K562 (cell line): ENCODE measurements around the gene DHX8. TPM values are rescaled to one million over a fixed set of nuclear protein-coding genes. Genes with fewer than 3 reads are reported as not detected.
A peak's percentile ranks its signal among the peaks of the same experiment; 100 is the strongest.

Experiments
- ATAC-seq: fragments of 200-7000 bp; cut with Tn5 transposase; 3 replicates; pipeline ENCODE4 v1.9.1; 2020; ENCODE audit warnings: moderate library complexity
- BruUV-seq: library from RNA; stranded (reverse); fragments of 400-500 nt; replicated peaks from 2 replicates; lab custom pipeline; 2021; lab: Mats Ljungman, UMichigan
- CTCF ChIA-PET: fragments of 300-600 bp; formaldehyde crosslinking; extraction: SDS; loops from one replicate; lab custom pipeline; 2021; ENCODE audit warnings: low intra/inter-chr PET ratio; lab: Yijun Ruan, JAX
- POLR2A ChIA-PET: fragments of 300-600, 350-650 bp; sonication (Branson Sonifier 250); formaldehyde crosslinking; extraction: SDS; loops from one replicate; lab custom pipeline; 2021; ENCODE audit warnings: antibody characterized with exemption, inconsistent platforms; lab: Yijun Ruan, JAX
- DNase-seq, 4 experiments: peaks; one replicate each; pipeline versions ENCODE4 v3.0.0 to v3.0.0-alpha.2; 2011 to 2018; ENCODE audit warnings: low spot score in 3 of 4, mixed read lengths in 3 of 4; ENCODE audit errors: extremely low read depth in 1 of 4
- FAIRE-seq: peaks from 2 replicates; lab custom pipeline; 2011; peaks lifted over from hg19 to GRCh38; lab: Jason Lieb, UNC
- H2AFZ ChIP-seq: 2 replicates; pipeline ENCODE4 v1.6.0; 2011; ENCODE audit warnings: low read depth, low read length, control low read depth, inconsistent platforms
- H3K27ac ChIP-seq: fragments of 200-600 bp; 3 replicates; pipeline ENCODE4 v1.8.0; 2011; ENCODE audit warnings: low read depth, mild to moderate bottlenecking, control low read depth, inconsistent platforms, low read length, moderate library complexity, mixed read lengths; ENCODE audit errors: extremely low read depth
- H3K27me3 ChIP-seq, 2 experiments: fragments of 300-600 bp in 1 of 2; 2 replicates in 1 of 2; 3 replicates in 1 of 2; pipeline versions ENCODE4 v1.6.0 to v1.8.0; 2011; ENCODE audit warnings: inconsistent platforms in 2 of 2, low read length in 2 of 2, mild to moderate bottlenecking in 1 of 2, mixed read lengths in 1 of 2, moderate library complexity in 1 of 2; ENCODE audit not compliant: control insufficient read depth in 2 of 2, insufficient read depth in 2 of 2
- H3K36me3 ChIP-seq: fragments of 300-600 bp; 3 replicates; pipeline ENCODE4 v1.8.0; 2011; ENCODE audit warnings: mild to moderate bottlenecking, low read length, inconsistent platforms; ENCODE audit not compliant: control insufficient read depth, insufficient read depth
- H3K4me1 ChIP-seq, 2 experiments: fragments of 200-600 bp in 1 of 2; replicated peaks in 1 of 2; 2 replicates in 1 of 2; 3 replicates in 1 of 2; pipeline versions ENCODE4 v1.5.1 to v1.8.0; 2011; ENCODE audit warnings: inconsistent platforms in 2 of 2, low read length in 2 of 2, mild to moderate bottlenecking in 1 of 2, mixed read lengths in 1 of 2, moderate library complexity in 1 of 2; ENCODE audit not compliant: control insufficient read depth in 2 of 2, insufficient read depth in 2 of 2
- H3K4me2 ChIP-seq: 2 replicates; pipeline ENCODE4 v1.6.1; 2011; ENCODE audit warnings: low read length, control low read depth, inconsistent platforms, mixed read lengths; ENCODE audit not compliant: insufficient read depth
- H3K4me3 ChIP-seq: fragments of 200-600 bp; sonication (generic), shearing (Covaris generic); 2 replicates; pipeline ENCODE4 v1.5.1; 2016; ENCODE audit warnings: control low read depth, inconsistent platforms
- H3K79me2 ChIP-seq: fragments of 200-600 bp; 3 replicates; pipeline ENCODE4 v1.8.0; 2011; ENCODE audit warnings: low read length, inconsistent platforms; ENCODE audit not compliant: control insufficient read depth, insufficient read depth
- H3K9ac ChIP-seq, 2 experiments: 2 replicates each; pipeline versions ENCODE4 v1.6.0 to v1.6.1; 2011; ENCODE audit warnings: low read depth in 2 of 2, low read length in 2 of 2, control low read depth in 1 of 2, inconsistent platforms in 1 of 2, mild to moderate bottlenecking in 1 of 2, mixed read lengths in 1 of 2; ENCODE audit not compliant: insufficient read depth in 1 of 2
- H3K9me1 ChIP-seq: one replicate; pipeline ENCODE4 v1.6.0; 2011; ENCODE audit warnings: inconsistent platforms, mild to moderate bottlenecking, low read length, moderate library complexity; ENCODE audit not compliant: control insufficient read depth, insufficient read depth
- H3K9me3 ChIP-seq: replicated peaks from 2 replicates; pipeline ENCODE4 v1.5.1; 2011; ENCODE audit warnings: low read depth, low read length, inconsistent platforms; ENCODE audit not compliant: control insufficient read depth, insufficient read depth
- H4K20me1 ChIP-seq: replicated peaks from 2 replicates; pipeline ENCODE4 v1.6.1; 2011; ENCODE audit warnings: low read length, inconsistent platforms, mixed read lengths; ENCODE audit not compliant: control insufficient read depth, insufficient read depth
- E2F3 ChIP-seq: fragments of 250-450 bp; sonication (Bioruptor Pico); IDR thresholded peaks from 2 replicates; pipeline ENCODE4 v1.4.0; 2020; ENCODE audit warnings: mild to moderate bottlenecking
- FOS ChIP-seq: IDR thresholded peaks from 3 replicates; pipeline ENCODE4 v1.6.1; 2011; ENCODE audit not compliant: insufficient read length; ENCODE audit errors: extremely low read depth
- HNRNPL ChIP-seq: fragments of 200-400 bp; formaldehyde crosslinking; IDR thresholded peaks from 2 replicates; pipeline ENCODE4 v1.6.1; 2017; ENCODE audit warnings: low read depth, mild to moderate bottlenecking, low read length
- NFE2L1 ChIP-seq: fragments of 450-650 bp; IDR thresholded peaks from 2 replicates; pipeline ENCODE4 v1.6.1; 2016; ENCODE audit warnings: missing genetic modification characterization, low read depth, mild to moderate bottlenecking, missing compliant biosample characterization, moderate library complexity, borderline replicate concordance
- PML ChIP-seq: IDR thresholded peaks from 2 replicates; pipeline ENCODE4 v1.6.1; 2012; ENCODE audit warnings: low read length, inconsistent platforms
- PRPF4 ChIP-seq: fragments of 200-400 bp; formaldehyde crosslinking; IDR thresholded peaks from one replicate; pipeline ENCODE4 v1.6.1; 2017; ENCODE audit warnings: low read length, low read depth, mild to moderate bottlenecking; ENCODE audit not compliant: insufficient read depth, poor library complexity, severe bottlenecking
- SAFB ChIP-seq: fragments of 200-400 bp; formaldehyde crosslinking; IDR thresholded peaks from 2 replicates; pipeline ENCODE4 v1.6.1; 2017; ENCODE audit warnings: low read depth, low read length, borderline replicate concordance
- ZBED1 ChIP-seq: IDR thresholded peaks from 2 replicates; pipeline ENCODE4 v1.6.1; 2014
- ZNF57 ChIP-seq: fragments of 450-650 bp; formaldehyde crosslinking; IDR thresholded peaks from 2 replicates; pipeline ENCODE4 v1.4.0; 2020; ENCODE audit warnings: mild to moderate bottlenecking, moderate library complexity
- WGBS: fragments of 100-300 bp; shearing (Covaris generic); methylation state at CpG from one replicate; pipeline ENCODE4 v1.1.6; 2016; ENCODE audit warnings: low coverage, mixed read lengths; ENCODE audit not compliant: insufficient coverage; ENCODE audit errors: missing lambda C conversion rate; 5-methylcytosine and 5-hydroxymethylcytosine counted together
- in situ Hi-C: fragments of 300-500 bp; cut with MboI; formaldehyde crosslinking; loops from 4 replicates; pipeline ENCODE4 v1.15.0; 2018; ENCODE audit warnings: inconsistent platforms, mixed read lengths
- intact Hi-C: fragments of 100-400 bp; cut with micrococcal nuclease; formaldehyde crosslinking; loops from 2 replicates; pipeline ENCODE4 v1.14.2; 2022
- polyA plus RNA-seq, 8 experiments: library from polyadenylated mRNA; depleted of rRNA in 4 of 8; stranded (reverse) in 5 of 8; unstranded in 3 of 8; fragments of >200 nt; fragmentation: Nextera tagmentation in 2 of 8; fragmentation: Illumina TruSeq in 1 of 8; extraction: Ambion mirVana in 2 of 8; extraction: Trizol in 1 of 8; gene quantifications; 2 replicates each; pipeline versions ENCODE4 v1.2.1 to v1.2.3, GENCODE V29; 2011 to 2014; ENCODE audit warnings: inconsistent platforms in 1 of 8, missing spikeins in 1 of 8
- total RNA-seq, 7 experiments: library from RNA; depleted of rRNA in 6 of 7; stranded (reverse); fragments of >200 nt in 6 of 7; fragmentation: Illumina TruSeq in 2 of 7; extraction: Trizol in 2 of 7; gene quantifications; 2 replicates each; pipeline versions ENCODE4 v1.2.1 to v1.2.3, GENCODE V29; 2011 to 2021; ENCODE audit warnings: low replicate concordance in 1 of 7
- TF ChIP-seq, protein P1 (sequence below), 2 experiments: fragments of 450-650 bp in 1 of 2; sonication (generic) in 1 of 2; formaldehyde crosslinking in 1 of 2; IDR thresholded peaks; 2 replicates each; pipeline versions ENCODE4 v1.7.1 to v1.9.0; 2016 to 2022; ENCODE audit warnings: inconsistent platforms in 1 of 2, mild to moderate bottlenecking in 1 of 2, missing genetic modification reagents in 1 of 2

DHX8 gene
- total and polyA plus RNA-seq, 9 of the 15 experiments (the other 6 are each of a cell fraction or from before 2014, with no cell fraction given), result 16.7 to 42.5 (median 25.6) TPM

DNA sequence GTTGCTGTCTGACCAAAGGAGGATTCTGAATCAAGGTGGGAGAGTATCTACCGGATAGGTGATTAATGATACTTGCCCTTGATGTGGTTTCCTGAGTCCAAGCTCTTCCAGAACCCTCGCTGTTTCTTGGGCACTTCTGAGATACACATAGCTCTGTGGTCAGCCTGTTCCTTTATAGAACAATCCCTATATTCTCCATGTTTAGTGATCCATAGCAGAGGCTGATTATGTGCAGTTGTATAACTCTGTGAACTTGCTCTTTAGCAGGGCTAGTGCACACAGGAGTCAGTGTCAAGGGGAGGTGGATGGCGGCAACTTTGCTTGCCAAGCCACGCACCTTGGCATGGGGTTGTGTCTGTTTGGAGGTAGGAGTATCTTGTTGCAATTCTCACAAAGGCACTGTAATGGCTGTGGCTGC is 48.9 kb upstream of the DHX8 start (continued):
- TF ChIP-seq FOS (no peak), NFE2L1 (tag) (no peak), ZNF57 (CRISPR knock-in tag) (no peak), E2F3 (CRISPR knock-in tag) (no peak), HNRNPL (no peak), PML (no peak), ZBED1 (no peak), PRPF4 (no peak)

- Histone ChIP-seq H3K27ac (no peak overlapping the region), H3K27me3 (peaks cover 9 to 21% of the 10 kb centered on the region in 2 experiments; a peak in 3 of 5 replicates), H3K9ac (no peak overlapping the region), H3K4me2 (no peak overlapping the region), H3K9me1 (no peaks in the 10 kb centered on the region), H3K36me3 (no peaks in the 10 kb centered on the region), H4K20me1 (no peaks in the 10 kb centered on the region), H3K4me3 (no peak overlapping the region), H3K79me2 (no peaks in the 10 kb centered on the region), H2AFZ (no peak overlapping the region), H3K4me1 (no peaks in the 10 kb centered on the region), H3K9me3 (no peaks in the 10 kb centered on the region)
- in situ Hi-C loops, result no loop called here
- no peak for DNase-seq
- TF ChIP-seq, protein P1, sequence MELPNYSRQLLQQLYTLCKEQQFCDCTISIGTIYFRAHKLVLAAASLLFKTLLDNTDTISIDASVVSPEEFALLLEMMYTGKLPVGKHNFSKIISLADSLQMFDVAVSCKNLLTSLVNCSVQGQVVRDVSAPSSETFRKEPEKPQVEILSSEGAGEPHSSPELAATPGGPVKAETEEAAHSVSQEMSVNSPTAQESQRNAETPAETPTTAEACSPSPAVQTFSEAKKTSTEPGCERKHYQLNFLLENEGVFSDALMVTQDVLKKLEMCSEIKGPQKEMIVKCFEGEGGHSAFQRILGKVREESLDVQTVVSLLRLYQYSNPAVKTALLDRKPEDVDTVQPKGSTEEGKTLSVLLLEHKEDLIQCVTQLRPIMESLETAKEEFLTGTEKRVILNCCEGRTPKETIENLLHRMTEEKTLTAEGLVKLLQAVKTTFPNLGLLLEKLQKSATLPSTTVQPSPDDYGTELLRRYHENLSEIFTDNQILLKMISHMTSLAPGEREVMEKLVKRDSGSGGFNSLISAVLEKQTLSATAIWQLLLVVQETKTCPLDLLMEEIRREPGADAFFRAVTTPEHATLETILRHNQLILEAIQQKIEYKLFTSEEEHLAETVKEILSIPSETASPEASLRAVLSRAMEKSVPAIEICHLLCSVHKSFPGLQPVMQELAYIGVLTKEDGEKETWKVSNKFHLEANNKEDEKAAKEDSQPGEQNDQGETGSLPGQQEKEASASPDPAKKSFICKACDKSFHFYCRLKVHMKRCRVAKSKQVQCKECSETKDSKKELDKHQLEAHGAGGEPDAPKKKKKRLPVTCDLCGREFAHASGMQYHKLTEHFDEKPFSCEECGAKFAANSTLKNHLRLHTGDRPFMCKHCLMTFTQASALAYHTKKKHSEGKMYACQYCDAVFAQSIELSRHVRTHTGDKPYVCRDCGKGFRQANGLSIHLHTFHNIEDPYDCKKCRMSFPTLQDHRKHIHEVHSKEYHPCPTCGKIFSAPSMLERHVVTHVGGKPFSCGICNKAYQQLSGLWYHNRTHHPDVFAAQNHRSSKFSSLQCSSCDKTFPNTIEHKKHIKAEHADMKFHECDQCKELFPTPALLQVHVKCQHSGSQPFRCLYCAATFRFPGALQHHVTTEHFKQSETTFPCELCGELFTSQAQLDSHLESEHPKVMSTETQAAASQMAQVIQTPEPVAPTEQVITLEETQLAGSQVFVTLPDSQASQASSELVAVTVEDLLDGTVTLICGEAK (IDR thresholded peaks at IDR 0.05), result peak; percentile 97
- TF ChIP-seq, protein P1 (CRISPR knock-in tag; IDR thresholded peaks at IDR 0.05), result peak; percentile 90
- TF ChIP-seq SAFB, result no peak
- intact Hi-C loops, result no loop called here
- FAIRE-seq, result no peak
- no TSS peak for BruUV-seq
- POLR2A ChIA-PET, result interaction anchor here (0.7 kb wide), 1 partner anchor 10 kb away, joined by 4 read pairs; no protein-coding TSS in a partner anchor
- 0% methylated on average over 1 of the region's 1 CpG for WGBS
- no peak for ATAC-seq
- CTCF ChIA-PET, result no interaction called here
Observed at GRCh38 chr17:43437756-43438155, 46.0 kb upstream of the DHX8 start.
